Hepatocyte (in vitro differentiated cells): ENCODE measurements around the gene CGN. TPM values are rescaled to one million over a fixed set of nuclear protein-coding genes. Genes with fewer than 3 reads are reported as not detected.

ENCODE experiments used
- DNase-seq: peaks from one replicate; pipeline ENCODE4 v3.0.0-alpha.2; 2016; ENCODE audit warnings: low spot score
- H2AFZ ChIP-seq: fragments of 200-600 bp; sonication (generic); 2 replicates; pipeline ENCODE4 v1.6.0; 2016; ENCODE audit warnings: antibody characterized with exemption, mild to moderate bottlenecking
- H3K27ac ChIP-seq: fragments of 200-600 bp; sonication (generic); 2 replicates; pipeline ENCODE4 v1.5.1; 2016; ENCODE audit warnings: mild to moderate bottlenecking
- H3K27me3 ChIP-seq: fragments of 200-600 bp; sonication (generic); 2 replicates; pipeline ENCODE4 v1.6.1; 2016
- H3K36me3 ChIP-seq: fragments of 200-600 bp; sonication (generic); replicated peaks from 2 replicates; pipeline ENCODE4 v1.5.1; 2016; ENCODE audit warnings: low read depth; ENCODE audit not compliant: insufficient read depth
- H3K4me1 ChIP-seq: fragments of 200-600 bp; sonication (generic); 2 replicates; pipeline ENCODE4 v1.5.1; 2016; ENCODE audit warnings: mild to moderate bottlenecking, moderate library complexity; ENCODE audit not compliant: insufficient read depth
- H3K4me2 ChIP-seq: fragments of 200-600 bp; sonication (generic); 2 replicates; pipeline ENCODE4 v1.6.0; 2016
- H3K4me3 ChIP-seq: fragments of 200-600 bp; sonication (generic); 2 replicates; pipeline ENCODE4 v1.5.1; 2016; ENCODE audit warnings: mild to moderate bottlenecking
- H3K79me2 ChIP-seq: fragments of 200-600 bp; sonication (generic); 2 replicates; pipeline ENCODE4 v1.6.0; 2017; ENCODE audit warnings: mild to moderate bottlenecking
- H3K9me2 ChIP-seq: fragments of 200-600 bp; sonication (generic); replicated peaks from 2 replicates; pipeline ENCODE4 v1.6.0; 2017; ENCODE audit warnings: mild to moderate bottlenecking; ENCODE audit not compliant: insufficient read depth
- H3K9me3 ChIP-seq: fragments of 200-600 bp; sonication (generic); 2 replicates; pipeline ENCODE4 v1.5.1; 2016; ENCODE audit warnings: low read depth, mild to moderate bottlenecking
- H4K20me1 ChIP-seq: fragments of 200-600 bp; sonication (generic); 2 replicates; pipeline ENCODE4 v1.6.0; 2016; ENCODE audit warnings: mild to moderate bottlenecking; ENCODE audit not compliant: insufficient read depth, poor library complexity, severe bottlenecking
- CTCF ChIP-seq: fragments of 200-600 bp; sonication (generic); IDR thresholded peaks from 2 replicates; pipeline ENCODE4 v1.5.1; 2016; ENCODE audit warnings: antibody characterized with exemption, mild to moderate bottlenecking; ENCODE audit not compliant: poor library complexity
- EZH2 ChIP-seq: fragments of 200-600 bp; sonication (generic); IDR thresholded peaks from 2 replicates; pipeline ENCODE4 v1.6.1; 2016; ENCODE audit warnings: antibody characterized with exemption, mild to moderate bottlenecking, borderline replicate concordance
- EZH2phosphoT487 ChIP-seq: fragments of 200-600 bp; sonication (generic); IDR thresholded peaks from one replicate; pipeline ENCODE4 v1.6.1; 2018; ENCODE audit warnings: antibody characterized with exemption, mild to moderate bottlenecking, low read depth, moderate library complexity; ENCODE audit not compliant: unreplicated experiment, severe bottlenecking
- WGBS: methylation state at CpG from one replicate; pipeline ENCODE4 v1.1.6; 2016; ENCODE audit warnings: low lambda C conversion rate; ENCODE audit errors: missing lambda C conversion rate; 5-methylcytosine and 5-hydroxymethylcytosine counted together
- polyA plus RNA-seq: library from polyadenylated mRNA; unstranded; fragments of >200 nt; fragmentation: Nextera tagmentation; extraction: Ambion mirVana; gene quantifications from 2 replicates; pipeline ENCODE4 v1.2.1, GENCODE V29; 2016
- total RNA-seq: library from RNA; depleted of rRNA; stranded (reverse); fragments of >200 nt; gene quantifications from 2 replicates; pipeline ENCODE4 v1.2.3, GENCODE V29; 2014

Gene CGN
- total and polyA plus RNA-seq, 2 experiments from 2014 or later = 46.3 to 58.2 TPM

GRCh38 chr1:151539321-151540020, 28.3 kb downstream of the CGN start:
- no peak overlapping the region for H2AFZ ChIP-seq

GRCh38 chr1:151540021-151540981, 29.1 kb downstream of the CGN start, which contains the start of gene TUFT1:
Gene TUFT1, plus strand, starts transcription at chr1:151540309. Its CDS starts 58 bp downstream, at chr1:151540367.
- H4K20me1 ChIP-seq = peaks cover 13% of the 10 kb centered on the region
- WGBS = under 1% methylated on average over 70 of the region's 70 CpGs
- no peaks in the 10 kb centered on the region for H3K27me3 ChIP-seq
- H3K36me3 ChIP-seq = no peaks in the 10 kb centered on the region
- peak; percentile 99 for DNase-seq
- no peaks in the 10 kb centered on the region for H3K9me3 ChIP-seq
- no peak for TF ChIP-seq CTCF
- no peak for TF ChIP-seq EZH2phosphoT487
- no peak for TF ChIP-seq EZH2
- peaks cover 48% of the 10 kb centered on the region for H3K79me2 ChIP-seq
- H3K4me2 ChIP-seq = peak within 1 kb of the TSS; percentile 86
- no peaks in the 10 kb centered on the region for H3K9me2 ChIP-seq
- peak within 1 kb of the TSS; percentile 61 for H2AFZ ChIP-seq
- H3K27ac ChIP-seq = peak within 1 kb of the TSS; percentile 93
- H3K4me3 ChIP-seq = peak within 1 kb of the TSS; percentile 94
- H3K4me1 ChIP-seq = peaks cover 17% of the 10 kb centered on the region

More at GRCh38 chr1:151539321-151540020, 28.3 kb downstream of the CGN start:
- H3K4me2 ChIP-seq = peak overlapping the region; percentile 86
- H3K27me3 ChIP-seq = no peaks in the 10 kb centered on the region
- H3K4me3 ChIP-seq = no peak overlapping the region
- WGBS = 49% methylated on average over 7 of the region's 7 CpGs
- H3K79me2 ChIP-seq = peaks cover 39% of the 10 kb centered on the region
- H3K27ac ChIP-seq = peak overlapping the region; percentile 93
- H3K9me3 ChIP-seq = no peaks in the 10 kb centered on the region
- H4K20me1 ChIP-seq = peaks cover 13% of the 10 kb centered on the region
- no peaks in the 10 kb centered on the region for H3K9me2 ChIP-seq
- H3K36me3 ChIP-seq = no peaks in the 10 kb centered on the region
- H3K4me1 ChIP-seq = peaks cover 17% of the 10 kb centered on the region
- DNase-seq = peak; percentile 95
- TF ChIP-seq EZH2phosphoT487 = no peak
- no peak for TF ChIP-seq EZH2

DNA sequence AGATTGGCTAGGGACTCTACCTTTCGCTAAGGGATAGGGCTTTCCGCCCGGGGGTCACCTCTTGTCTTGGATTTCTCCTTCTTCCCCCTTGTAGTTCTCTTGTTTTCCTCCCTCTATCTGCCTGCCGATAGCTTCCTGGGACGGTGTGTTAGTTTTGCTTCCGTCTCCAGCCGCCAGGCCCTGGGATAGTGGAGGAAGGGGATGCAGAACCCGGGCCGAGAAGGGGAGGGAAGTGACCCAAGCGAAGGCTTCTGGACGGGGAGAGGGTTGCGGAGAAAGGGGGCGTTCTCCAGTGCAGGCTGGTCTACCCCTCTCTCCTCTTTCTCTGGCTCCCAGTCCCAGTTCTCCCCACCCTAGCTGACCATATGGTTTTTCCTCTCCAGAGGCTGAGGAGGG, 29.8 kb downstream of the CGN start:
- Histone ChIP-seq H3K79me2 (peaks cover 54% of the 10 kb centered on the region), H3K27ac (peak overlapping the region; percentile 93), H3K9me3 (no peaks in the 10 kb centered on the region), H3K36me3 (no peaks in the 10 kb centered on the region), H3K4me3 (peak overlapping the region; percentile 94), H4K20me1 (peaks cover 13% of the 10 kb centered on the region), H3K9me2 (no peaks in the 10 kb centered on the region), H3K4me1 (peaks cover 17% of the 10 kb centered on the region), H3K27me3 (no peaks in the 10 kb centered on the region), H2AFZ (peak overlapping the region; percentile 61), H3K4me2 (peak overlapping the region; percentile 86)
- TF ChIP-seq EZH2phosphoT487 = no peak
- no peak for TF ChIP-seq EZH2
- TF ChIP-seq CTCF = no peak
- DNase-seq = peak; percentile 34
- WGBS = 1% methylated on average over 12 of the region's 13 CpGs
